NB4 (cell line): Measurements from ENCODE around the gene FLT1.

ENCODE experiments used
- DNase-seq: peaks from one replicate; pipeline ENCODE4 v3.0.0; 2010; ENCODE audit warnings: low read depth
- H3K4me3 ChIP-seq: one replicate; pipeline ENCODE4 v1.5.1; 2011; ENCODE audit warnings: mild to moderate bottlenecking, low read depth, low read length, moderate library complexity
- MYC ChIP-seq: IDR thresholded peaks from 2 replicates; pipeline ENCODE4 v1.6.1; 2011; ENCODE audit warnings: low read depth, low read length
- POLR2A ChIP-seq: IDR thresholded peaks from 2 replicates; pipeline ENCODE4 v1.6.1; 2011; ENCODE audit warnings: mild to moderate bottlenecking; ENCODE audit not compliant: insufficient read length; ENCODE audit errors: extremely low read depth
- TF ChIP-seq, protein P1 (sequence below): IDR thresholded peaks from 2 replicates; pipeline ENCODE4 v1.6.1; 2011; ENCODE audit warnings: low read depth, low read length
- TF ChIP-seq, protein P2 (sequence below): IDR thresholded peaks from one replicate; pipeline ENCODE4 v1.5.1; 2012; ENCODE audit warnings: low read depth, low read length

FLT1 gene

GRCh38 chr13:28442839-28443238 is 52.1 kb downstream of the FLT1 start:
- TF ChIP-seq MYC (no peak), POLR2A (no peak)
- TF ChIP-seq, protein P1, sequence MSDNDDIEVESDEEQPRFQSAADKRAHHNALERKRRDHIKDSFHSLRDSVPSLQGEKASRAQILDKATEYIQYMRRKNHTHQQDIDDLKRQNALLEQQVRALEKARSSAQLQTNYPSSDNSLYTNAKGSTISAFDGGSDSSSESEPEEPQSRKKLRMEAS = no peak
- TF ChIP-seq, protein P2, sequence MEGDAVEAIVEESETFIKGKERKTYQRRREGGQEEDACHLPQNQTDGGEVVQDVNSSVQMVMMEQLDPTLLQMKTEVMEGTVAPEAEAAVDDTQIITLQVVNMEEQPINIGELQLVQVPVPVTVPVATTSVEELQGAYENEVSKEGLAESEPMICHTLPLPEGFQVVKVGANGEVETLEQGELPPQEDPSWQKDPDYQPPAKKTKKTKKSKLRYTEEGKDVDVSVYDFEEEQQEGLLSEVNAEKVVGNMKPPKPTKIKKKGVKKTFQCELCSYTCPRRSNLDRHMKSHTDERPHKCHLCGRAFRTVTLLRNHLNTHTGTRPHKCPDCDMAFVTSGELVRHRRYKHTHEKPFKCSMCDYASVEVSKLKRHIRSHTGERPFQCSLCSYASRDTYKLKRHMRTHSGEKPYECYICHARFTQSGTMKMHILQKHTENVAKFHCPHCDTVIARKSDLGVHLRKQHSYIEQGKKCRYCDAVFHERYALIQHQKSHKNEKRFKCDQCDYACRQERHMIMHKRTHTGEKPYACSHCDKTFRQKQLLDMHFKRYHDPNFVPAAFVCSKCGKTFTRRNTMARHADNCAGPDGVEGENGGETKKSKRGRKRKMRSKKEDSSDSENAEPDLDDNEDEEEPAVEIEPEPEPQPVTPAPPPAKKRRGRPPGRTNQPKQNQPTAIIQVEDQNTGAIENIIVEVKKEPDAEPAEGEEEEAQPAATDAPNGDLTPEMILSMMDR = no peak
- DNase-seq = no peak
- no peak overlapping the region for H3K4me3 ChIP-seq

- no peak overlapping the region for H3K4me3 ChIP-seq
- TF ChIP-seq MYC (no peak), POLR2A (no peak)
- TF ChIP-seq, protein P1 = no peak
- TF ChIP-seq, protein P2 = no peak
- DNase-seq = no peak
These were observed 53.4 kb downstream of the FLT1 start for GRCh38 chr13:28441529-28441928.

- TF ChIP-seq, protein P1 = no peak
- no peak for DNase-seq
- no peak overlapping the region for H3K4me3 ChIP-seq
These were observed 54.0 kb downstream of the FLT1 start for GRCh38 chr13:28440774-28441504.

GRCh38 chr13:28438598-28439334 is 56.2 kb downstream of the FLT1 start:
- no peak overlapping the region for H3K4me3 ChIP-seq
- TF ChIP-seq, protein P2 = no peak
- TF ChIP-seq, protein P1 = no peak
- no peak for TF ChIP-seq POLR2A
- TF ChIP-seq MYC = no peak
- DNase-seq = no peak

- no peak overlapping the region for H3K4me3 ChIP-seq
- no peak for DNase-seq
- TF ChIP-seq, protein P2 = no peak
- TF ChIP-seq POLR2A = no peak
- TF ChIP-seq, protein P1 = no peak
These were observed 56.9 kb downstream of the FLT1 start for GRCh38 chr13:28438067-28438466.

GRCh38 chr13:28435917-28436316 is 59.0 kb downstream of the FLT1 start:
- DNase-seq = no peak
- H3K4me3 ChIP-seq = no peak overlapping the region
- no peak for TF ChIP-seq MYC
- TF ChIP-seq, protein P1 = no peak
- TF ChIP-seq, protein P2 = no peak
- TF ChIP-seq POLR2A = no peak
